ENCODE results near the gene PIP5K1B.

DNA sequence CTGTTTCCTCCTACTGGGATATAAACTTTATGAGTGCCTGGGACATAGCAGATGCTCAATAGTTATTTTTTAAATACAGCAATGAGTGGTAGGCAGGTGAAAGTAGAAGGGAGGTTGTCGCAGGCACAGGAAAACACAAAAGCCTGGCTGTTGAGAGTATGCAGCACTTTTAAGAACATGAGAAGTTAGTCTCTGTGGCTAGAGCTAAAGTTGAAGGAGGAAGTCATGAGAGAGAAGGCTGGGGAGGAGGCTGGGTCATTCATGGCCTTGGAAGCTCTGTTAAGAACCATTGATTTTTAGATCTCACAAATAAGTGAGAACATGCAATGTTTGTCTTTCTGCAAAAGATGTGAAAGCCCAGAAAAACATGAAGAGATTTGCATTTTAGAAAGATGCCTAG lies 182.2 kb downstream of the PIP5K1B start:
- TF ChIP-seq, protein P1, sequence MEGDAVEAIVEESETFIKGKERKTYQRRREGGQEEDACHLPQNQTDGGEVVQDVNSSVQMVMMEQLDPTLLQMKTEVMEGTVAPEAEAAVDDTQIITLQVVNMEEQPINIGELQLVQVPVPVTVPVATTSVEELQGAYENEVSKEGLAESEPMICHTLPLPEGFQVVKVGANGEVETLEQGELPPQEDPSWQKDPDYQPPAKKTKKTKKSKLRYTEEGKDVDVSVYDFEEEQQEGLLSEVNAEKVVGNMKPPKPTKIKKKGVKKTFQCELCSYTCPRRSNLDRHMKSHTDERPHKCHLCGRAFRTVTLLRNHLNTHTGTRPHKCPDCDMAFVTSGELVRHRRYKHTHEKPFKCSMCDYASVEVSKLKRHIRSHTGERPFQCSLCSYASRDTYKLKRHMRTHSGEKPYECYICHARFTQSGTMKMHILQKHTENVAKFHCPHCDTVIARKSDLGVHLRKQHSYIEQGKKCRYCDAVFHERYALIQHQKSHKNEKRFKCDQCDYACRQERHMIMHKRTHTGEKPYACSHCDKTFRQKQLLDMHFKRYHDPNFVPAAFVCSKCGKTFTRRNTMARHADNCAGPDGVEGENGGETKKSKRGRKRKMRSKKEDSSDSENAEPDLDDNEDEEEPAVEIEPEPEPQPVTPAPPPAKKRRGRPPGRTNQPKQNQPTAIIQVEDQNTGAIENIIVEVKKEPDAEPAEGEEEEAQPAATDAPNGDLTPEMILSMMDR (IDR thresholded peaks at IDR 0.05 in 4 of 5, conservative IDR thresholded peaks at IDR 0.05 in 1 of 5) = no peak
- TF ChIP-seq POLR2A (IDR thresholded peaks at IDR 0.05) = no peak
